Esophagus (tissue), 2 donors: ENCODE results near the gene TRHDE. TPM values are rescaled to one million over a fixed set of nuclear protein-coding genes. Genes with fewer than 3 reads are reported as not detected.

Experiments used
- H3K27ac ChIP-seq, 2 donors: one replicate each; pipeline ENCODE4 v1.5.1; 2013; ENCODE audit warnings: low read depth in 2 of 2, mild to moderate bottlenecking in 2 of 2, inconsistent platforms in 1 of 2, low read length in 1 of 2, moderate library complexity in 1 of 2
- H3K27me3 ChIP-seq, 2 donors: one replicate each; pipeline ENCODE4 v1.6.1; 2013; ENCODE audit warnings: low read length in 2 of 2, control low read depth in 1 of 2, mild to moderate bottlenecking in 1 of 2; ENCODE audit not compliant: insufficient read depth in 2 of 2, control insufficient read depth in 1 of 2
- H3K36me3 ChIP-seq, 2 donors: one replicate each; pipeline ENCODE4 v1.6.1; 2013; ENCODE audit warnings: low read length in 1 of 2; ENCODE audit not compliant: control insufficient read depth in 2 of 2, insufficient read depth in 2 of 2
- H3K4me1 ChIP-seq, 2 donors: one replicate each; pipeline ENCODE4 v1.6.1; 2013; ENCODE audit warnings: low read length in 1 of 2; ENCODE audit not compliant: control insufficient read depth in 2 of 2, insufficient read depth in 2 of 2
- H3K4me3 ChIP-seq, 2 donors: one replicate each; pipeline ENCODE4 v1.5.1; 2013; ENCODE audit warnings: low read length in 2 of 2, mild to moderate bottlenecking in 2 of 2, low read depth in 1 of 2, moderate library complexity in 1 of 2
- H3K9me3 ChIP-seq, 2 donors: one replicate each; pipeline ENCODE4 v1.6.1; 2013; ENCODE audit warnings: mild to moderate bottlenecking in 2 of 2, low read depth in 1 of 2, low read length in 1 of 2, moderate library complexity in 1 of 2; ENCODE audit not compliant: control insufficient read depth in 2 of 2, insufficient read depth in 1 of 2
- WGBS, 2 donors: extraction: QIAGEN DNeasy Blood & Tissue Kit; methylation state at CpG; one replicate each; pipeline ENCODE4 v1.1.7; 2013; 5-methylcytosine and 5-hydroxymethylcytosine counted together
- polyA plus RNA-seq, 2 donors: library from polyadenylated mRNA; stranded (reverse); fragments of 200-250 nt; gene quantifications; one replicate each; pipeline ENCODE4 v1.2.3, GENCODE V29; 2013
- donor health status: healthy with polysubstance abuse.
- donor health status: Bipolar disorder and iron deficiency.

The TRHDE gene
- polyA plus RNA-seq, 2 donors, result 0.04 TPM

- no peak overlapping the region for H3K27ac ChIP-seq
- peaks cover 0 to 6% of the 10 kb centered on the region in 2 donors for H3K9me3 ChIP-seq
- H3K4me3 ChIP-seq, result no peak overlapping the region
- WGBS, 2 donors, result 72 to 80% methylated on average over 2 of the region's 2 CpGs
- H3K36me3 ChIP-seq, result no peaks in the 10 kb centered on the region
- no peaks in the 10 kb centered on the region for H3K4me1 ChIP-seq
- H3K27me3 ChIP-seq, result no peaks in the 10 kb centered on the region
Measured at GRCh38 chr12:72295744-72296143, 23.6 kb downstream of the TRHDE start.

- Histone ChIP-seq H3K9me3 (peaks cover 0 to 6% of the 10 kb centered on the region in 2 donors), H3K36me3 (no peaks in the 10 kb centered on the region), H3K27ac (no peak overlapping the region), H3K4me1 (no peaks in the 10 kb centered on the region), H3K27me3 (no peaks in the 10 kb centered on the region), H3K4me3 (no peak overlapping the region)
- 57 to 62% methylated on average over 2 of the region's 2 CpGs for WGBS, 2 donors
Measured at GRCh38 chr12:72296389-72296788, 24.2 kb downstream of the TRHDE start.

GRCh38 chr12:72297666-72298065 lies 25.5 kb downstream of the TRHDE start:
- Histone ChIP-seq H3K4me3 (no peak overlapping the region), H3K4me1 (no peaks in the 10 kb centered on the region), H3K9me3 (peaks cover 0 to 6% of the 10 kb centered on the region in 2 donors), H3K27ac (no peak overlapping the region), H3K36me3 (no peaks in the 10 kb centered on the region), H3K27me3 (no peaks in the 10 kb centered on the region)
- WGBS, 2 donors, result 63 to 67% methylated on average over 3 of the region's 3 CpGs

DNA sequence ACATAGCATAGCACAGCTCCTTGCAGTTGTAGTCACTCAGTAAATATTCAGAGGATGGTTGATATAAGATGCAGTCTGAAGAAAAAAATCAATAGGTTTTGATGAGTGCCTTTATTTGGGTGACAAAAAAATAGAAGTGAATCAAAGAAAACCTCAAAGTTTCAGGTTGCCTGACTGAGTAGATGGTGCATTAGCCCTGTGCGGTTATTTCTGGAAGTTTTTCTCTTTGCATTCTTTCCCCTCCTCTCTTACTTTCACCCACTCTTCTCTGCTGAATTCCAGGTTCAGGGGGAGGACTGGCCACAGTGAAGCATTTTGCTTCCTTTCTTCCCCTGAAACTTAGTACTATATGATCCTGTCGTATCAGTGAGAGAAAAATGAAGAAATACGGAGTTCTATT lies 28.6 kb downstream of the TRHDE start:
- WGBS, 2 donors, result 83 to 87% methylated on average over 3 of the region's 3 CpGs
- Histone ChIP-seq H3K36me3 (no peaks in the 10 kb centered on the region), H3K27me3 (no peaks in the 10 kb centered on the region), H3K4me1 (no peaks in the 10 kb centered on the region), H3K27ac (no peak overlapping the region), H3K9me3 (no peaks in the 10 kb centered on the region), H3K4me3 (no peak overlapping the region)

GRCh38 chr12:72304751-72305150 lies 32.6 kb downstream of the TRHDE start:
- H3K4me3 ChIP-seq, result no peak overlapping the region
- H3K4me1 ChIP-seq, result no peaks in the 10 kb centered on the region
- H3K9me3 ChIP-seq, result no peaks in the 10 kb centered on the region
- H3K27ac ChIP-seq, result no peak overlapping the region
- H3K36me3 ChIP-seq, result no peaks in the 10 kb centered on the region
- no peaks in the 10 kb centered on the region for H3K27me3 ChIP-seq
- WGBS, 2 donors, result 43 to 52% methylated on average over 2 of the region's 2 CpGs

GRCh38 chr12:72307229-72307628 lies 35.1 kb downstream of the TRHDE start:
- 84 to 85% methylated on average over 6 of the region's 6 CpGs for WGBS, 2 donors
- H3K4me1 ChIP-seq, result no peaks in the 10 kb centered on the region
- no peaks in the 10 kb centered on the region for H3K27me3 ChIP-seq
- H3K9me3 ChIP-seq, result no peaks in the 10 kb centered on the region
- H3K36me3 ChIP-seq, result no peaks in the 10 kb centered on the region
- H3K27ac ChIP-seq, result no peak overlapping the region
- no peak overlapping the region for H3K4me3 ChIP-seq

DNA sequence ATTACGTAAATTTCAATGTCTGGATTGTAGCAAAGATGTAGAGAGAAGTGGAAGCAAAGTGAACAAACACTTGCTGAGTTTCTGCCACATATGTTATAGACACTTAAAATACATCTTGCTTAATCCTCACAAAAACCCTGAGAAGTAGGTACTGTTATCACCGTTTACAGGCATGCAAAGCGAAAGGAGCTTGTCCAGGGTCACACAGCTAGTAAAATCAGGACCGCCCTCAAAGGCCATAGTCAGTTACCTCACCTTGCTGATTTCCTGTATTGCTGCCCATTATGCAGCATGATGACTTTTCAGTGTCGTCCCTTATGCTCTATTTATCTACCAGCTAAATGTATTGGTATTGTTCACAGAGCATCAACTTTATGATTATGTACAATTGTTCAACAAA lies 39.8 kb downstream of the TRHDE start:
- Histone ChIP-seq H3K27ac (no peak overlapping the region), H3K4me3 (no peak overlapping the region), H3K27me3 (no peaks in the 10 kb centered on the region), H3K36me3 (no peaks in the 10 kb centered on the region), H3K4me1 (no peaks in the 10 kb centered on the region), H3K9me3 (no peaks in the 10 kb centered on the region)
- 80 to 85% methylated on average over 5 of the region's 5 CpGs for WGBS, 2 donors

GRCh38 chr12:72313806-72314205 lies 41.6 kb downstream of the TRHDE start:
- no peaks in the 10 kb centered on the region for H3K27me3 ChIP-seq
- no peaks in the 10 kb centered on the region for H3K9me3 ChIP-seq
- no peak overlapping the region for H3K4me3 ChIP-seq
- H3K36me3 ChIP-seq, result no peaks in the 10 kb centered on the region
- no peak overlapping the region for H3K27ac ChIP-seq
- H3K4me1 ChIP-seq, result no peaks in the 10 kb centered on the region
- WGBS, 2 donors, result 36 to 44% methylated on average over 2 of the region's 2 CpGs

DNA sequence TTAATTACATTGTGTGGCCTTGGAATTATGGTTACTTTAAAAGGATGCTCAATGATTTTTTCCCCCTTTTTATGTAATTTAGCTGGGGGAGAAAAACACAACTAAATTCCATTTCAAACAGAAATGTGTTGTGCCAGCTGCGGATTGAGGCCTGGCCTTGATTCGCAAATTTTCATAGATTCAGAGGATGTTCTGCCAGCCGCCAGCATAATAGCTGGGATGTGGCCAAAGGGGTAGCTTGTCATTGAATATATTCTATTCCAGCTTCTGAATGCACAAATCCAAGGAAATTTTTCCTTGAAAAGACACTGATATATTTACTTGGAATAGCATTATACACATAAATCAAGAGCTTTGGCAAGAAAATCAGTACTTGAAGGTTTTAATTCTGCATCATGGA lies 43.7 kb downstream of the TRHDE start:
- Histone ChIP-seq H3K9me3 (no peaks in the 10 kb centered on the region), H3K4me3 (no peak overlapping the region), H3K27ac (no peak overlapping the region), H3K27me3 (no peaks in the 10 kb centered on the region), H3K4me1 (no peaks in the 10 kb centered on the region), H3K36me3 (no peaks in the 10 kb centered on the region)
- 90 to 95% methylated on average over 3 of the region's 3 CpGs for WGBS, 2 donors

DNA sequence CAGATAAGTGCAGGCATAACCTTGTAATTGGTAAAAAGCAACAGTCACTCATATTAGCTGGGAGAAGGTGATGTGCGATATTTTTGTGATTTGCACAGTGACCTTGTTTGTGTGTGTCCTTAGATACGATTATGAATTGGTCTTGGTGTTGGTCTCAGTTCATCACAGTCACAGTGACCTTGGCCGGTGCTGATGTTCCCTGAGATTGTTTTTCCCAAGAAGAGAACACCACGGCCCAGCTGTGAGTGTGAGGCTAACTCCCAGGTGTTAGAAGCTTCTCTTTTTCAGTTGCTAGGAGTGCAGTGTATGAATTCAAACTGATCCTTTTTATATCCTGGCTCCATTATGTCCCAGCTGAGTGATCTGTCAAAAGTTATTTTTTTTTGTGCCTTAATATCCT lies 46.2 kb downstream of the TRHDE start:
- Histone ChIP-seq H3K4me3 (no peak overlapping the region), H3K27me3 (no peaks in the 10 kb centered on the region)
- WGBS, 2 donors, result 76 to 84% methylated on average over 4 of the region's 4 CpGs

More for the DNA sequence above, 46.2 kb downstream of the TRHDE start:
- no peaks in the 10 kb centered on the region for H3K36me3 ChIP-seq
- no peaks in the 10 kb centered on the region for H3K9me3 ChIP-seq
- H3K4me1 ChIP-seq, result no peaks in the 10 kb centered on the region
- no peak overlapping the region for H3K27ac ChIP-seq
